ENCODE results near the gene DNAJA4. TPM values are rescaled to one million over a fixed set of nuclear protein-coding genes. Genes with fewer than 3 reads are reported as not detected.

Gene DNAJA4
- total and polyA plus RNA-seq, 8 donors, result 2.3 to 16.1 (median 5.6) TPM

GRCh38 chr15:78291698-78292097 is 27.3 kb downstream of the DNAJA4 start:
- no peak for FAIRE-seq
- no peak for TF ChIP-seq CTCF (IDR thresholded peaks at IDR 0.05)
- H3K4me1 ChIP-seq, result peaks cover 4 to 8% (median 6%) of the 10 kb centered on the region in 3 donors
- no peaks in the 10 kb centered on the region for H3K9me3 ChIP-seq
- WGBS, 2 donors, result 96 to 100% methylated on average over 2 of the region's 2 CpGs
- intact Hi-C loops (cut with DNase I), result no loop called here
- H3K36me3 ChIP-seq, result no peaks in the 10 kb centered on the region
- no peak overlapping the region for H3K4me3 ChIP-seq
- no peak overlapping the region for H3K27ac ChIP-seq
- ATAC-seq, result peak; percentile 45 to 81 (median 72)
- no peaks in the 10 kb centered on the region for H3K27me3 ChIP-seq
- DNase-seq, result no peak

DNA sequence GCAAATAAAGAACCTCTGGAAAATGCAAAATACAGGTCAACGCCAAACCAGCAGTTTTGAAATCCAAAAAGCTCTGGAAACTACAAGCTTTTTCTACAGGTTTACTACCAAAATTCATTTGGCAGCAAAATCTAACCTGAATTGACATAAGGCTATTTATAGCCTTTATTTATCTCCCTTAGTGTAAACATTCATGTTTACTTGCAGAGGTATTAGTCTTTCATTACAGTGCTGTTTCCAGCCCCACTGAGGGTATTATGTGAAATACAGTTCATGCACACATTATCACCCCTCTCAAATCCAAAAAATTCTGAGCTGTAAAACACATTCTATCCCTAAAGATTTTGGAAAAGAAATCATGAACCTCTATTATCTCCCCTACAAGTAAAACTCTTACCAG is 27.9 kb downstream of the DNAJA4 start:
- FAIRE-seq (no peak), DNase-seq (no peak), ATAC-seq (peak in 3 of 4 donors; percentile 29 to 65 (median 52))
- H3K36me3 ChIP-seq, result no peaks in the 10 kb centered on the region
- no peak overlapping the region for H3K27ac ChIP-seq
- TF ChIP-seq CTCF (IDR thresholded peaks at IDR 0.05), result no peak
- no peaks in the 10 kb centered on the region for H3K9me3 ChIP-seq
- 43 to 55% methylated on average over 1 of the region's 1 CpG for WGBS, 2 donors
- no peaks in the 10 kb centered on the region for H3K27me3 ChIP-seq
- intact Hi-C loops (cut with DNase I), result no loop called here
- no peak overlapping the region for H3K4me3 ChIP-seq
- H3K4me1 ChIP-seq, result peaks cover 4 to 8% (median 6%) of the 10 kb centered on the region in 3 donors

- H3K27ac ChIP-seq, result peak within 1 kb of the TSS; percentile 50 to 70 (median 56)
- H3K4me3 ChIP-seq, result peak within 1 kb of the TSS; percentile 81 to 93 (median 84)
- intact Hi-C loops (cut with DNase I), result no loop called here
- peaks cover 0 to 6% (median 0%) of the 10 kb centered on the region in 4 donors for H3K27me3 ChIP-seq
- no peaks in the 10 kb centered on the region for H3K9me3 ChIP-seq
- FAIRE-seq (peak; percentile 56), DNase-seq (peak; percentile 90 to 97 (median 95)), ATAC-seq (peak; percentile 99 to 100 (median 100))
- no peak for TF ChIP-seq CTCF (IDR thresholded peaks at IDR 0.05)
- no peaks in the 10 kb centered on the region for H3K36me3 ChIP-seq
- 0 to 1% methylated on average over 55 of the region's 55 CpGs for WGBS, 2 donors
- H3K4me1 ChIP-seq, result peaks cover 0 to 7% (median 0%) of the 10 kb centered on the region in 3 donors
These were observed 35.0 kb downstream of the DNAJA4 start, which contains the start of gene SKIC8 for GRCh38 chr15:78299101-78299930. Gene SKIC8, minus strand, starts transcription at chr15:78299609. Its CDS starts 3,923 bp downstream, at chr15:78295686.

DNA sequence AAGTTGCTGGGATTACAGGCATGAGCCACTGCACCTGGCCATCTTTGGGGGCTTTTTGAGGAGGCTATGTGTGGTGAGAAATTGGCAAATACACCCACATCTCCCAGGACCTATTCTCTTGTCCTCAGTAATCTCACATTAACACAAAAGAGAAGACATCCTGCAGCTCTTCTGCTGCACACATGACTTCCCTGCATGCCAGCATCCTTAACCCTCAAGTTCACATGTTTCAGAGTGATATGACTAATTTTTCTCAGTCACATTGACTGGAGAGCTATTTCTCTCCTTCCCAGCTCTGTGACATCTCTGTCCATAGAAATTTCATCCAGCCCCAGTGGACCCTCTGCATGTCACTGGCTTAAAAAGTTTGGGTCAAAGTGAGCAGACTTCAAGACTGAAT is 37.0 kb downstream of the DNAJA4 start:
- Histone ChIP-seq H3K27ac (no peak overlapping the region), H3K27me3 (peaks cover 0 to 6% (median 0%) of the 10 kb centered on the region in 4 donors), H3K4me3 (no peak overlapping the region), H3K9me3 (no peaks in the 10 kb centered on the region), H3K4me1 (peaks cover 0 to 7% (median 0%) of the 10 kb centered on the region in 3 donors), H3K36me3 (no peaks in the 10 kb centered on the region)
- intact Hi-C loops (cut with DNase I), result loop anchor here (10.0 kb wide), 2 partner anchors 123 to 173 kb away; no protein-coding TSS in a partner anchor
- ATAC-seq (no peak), DNase-seq (no peak), FAIRE-seq (no peak)
- TF ChIP-seq CTCF (IDR thresholded peaks at IDR 0.05), result no peak

DNA sequence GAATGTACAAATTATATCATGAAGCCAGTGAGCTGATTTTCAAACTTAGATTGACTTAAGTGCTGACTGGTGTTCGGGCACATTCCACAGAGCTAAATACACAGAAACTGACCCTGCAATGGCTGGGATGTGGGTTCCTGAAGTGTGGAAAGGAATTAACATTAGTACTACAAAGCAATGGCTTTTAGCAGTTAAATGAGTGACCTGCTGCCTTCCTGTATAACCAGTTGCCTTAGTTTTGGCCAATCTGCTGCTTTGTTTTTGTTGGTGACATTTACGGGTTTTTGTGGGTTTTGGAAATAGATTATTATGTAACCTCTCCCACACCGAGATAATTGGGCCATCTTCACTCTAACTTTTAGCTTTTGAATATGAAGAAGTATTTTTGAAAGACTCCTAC is 37.5 kb downstream of the DNAJA4 start:
- no peak for TF ChIP-seq CTCF (IDR thresholded peaks at IDR 0.05)
- FAIRE-seq (no peak), DNase-seq (no peak), ATAC-seq (no peak)
- no peaks in the 10 kb centered on the region for H3K9me3 ChIP-seq
- peaks cover 0 to 7% (median 0%) of the 10 kb centered on the region in 3 donors for H3K4me1 ChIP-seq
- intact Hi-C loops (cut with DNase I), result loop anchor here (10.0 kb wide), 2 partner anchors 123 to 173 kb away; no protein-coding TSS in a partner anchor
- no peaks in the 10 kb centered on the region for H3K36me3 ChIP-seq
- no peak overlapping the region for H3K27ac ChIP-seq
- 27 to 33% methylated on average over 3 of the region's 3 CpGs for WGBS, 2 donors
- H3K4me3 ChIP-seq, result no peak overlapping the region
- H3K27me3 ChIP-seq, result peaks cover 0 to 6% (median 0%) of the 10 kb centered on the region in 4 donors

All from pancreas (tissue), 10 donors.